Ectodermal cell (in vitro differentiated cells): ENCODE data around the gene LYRM4.

Source experiments
- H3K27ac ChIP-seq: 2 replicates; pipeline ENCODE4 v1.7.0; 2013; ENCODE audit warnings: mild to moderate bottlenecking, low read depth, low read length; ENCODE audit not compliant: insufficient read depth, poor library complexity, severe bottlenecking
- H3K27me3 ChIP-seq: 2 replicates; pipeline ENCODE4 v1.7.0; 2013; ENCODE audit warnings: mild to moderate bottlenecking, low read length; ENCODE audit not compliant: insufficient read depth, control insufficient read depth, poor library complexity, severe bottlenecking
- H3K36me3 ChIP-seq: one replicate; pipeline ENCODE4 v1.7.0; 2013; ENCODE audit warnings: low read length; ENCODE audit not compliant: control insufficient read depth, insufficient read depth
- H3K4me1 ChIP-seq: one replicate; pipeline ENCODE4 v1.7.0; 2013; ENCODE audit warnings: low read length; ENCODE audit not compliant: control insufficient read depth, insufficient read depth
- H3K4me3 ChIP-seq: 2 replicates; pipeline ENCODE4 v1.7.0; 2013; ENCODE audit warnings: low read depth, low read length, control low read depth; ENCODE audit not compliant: insufficient read depth
- H3K9me3 ChIP-seq: 2 replicates; pipeline ENCODE4 v1.7.0; 2013; ENCODE audit warnings: mild to moderate bottlenecking, low read length, moderate library complexity; ENCODE audit not compliant: control insufficient read depth
- WGBS, 2 experiments: methylation state at CpG; one replicate each; pipeline ENCODE4 v1.1.7; 2013; ENCODE audit warnings: missing lambda C conversion rate in 2 of 2; 5-methylcytosine and 5-hydroxymethylcytosine counted together

Gene LYRM4

GRCh38 chr6:5085648-5086293 lies 175.0 kb downstream of the LYRM4 start:
- Histone ChIP-seq H3K27me3 (peaks cover 56% of the 10 kb centered on the region), H3K27ac (no peak overlapping the region), H3K4me1 (peaks cover 7% of the 10 kb centered on the region), H3K9me3 (no peaks in the 10 kb centered on the region), H3K4me3 (peak overlapping the region; percentile 45), H3K36me3 (no peaks in the 10 kb centered on the region)
- WGBS, 2 experiments, result 3 to 4% methylated on average over 74 of the region's 74 CpGs

GRCh38 chr6:5084781-5085647 lies 175.7 kb downstream of the LYRM4 start, which contains the start of gene PPP1R3G:
Gene PPP1R3G, plus strand, starts transcription at chr6:5085341. Its CDS starts 145 bp downstream, at chr6:5085486.
- Histone ChIP-seq H3K27me3 (peaks cover 56% of the 10 kb centered on the region), H3K4me1 (peaks cover 7% of the 10 kb centered on the region), H3K27ac (no peak within 1 kb of the TSS), H3K4me3 (peak within 1 kb of the TSS; percentile 45), H3K9me3 (no peaks in the 10 kb centered on the region), H3K36me3 (no peaks in the 10 kb centered on the region)
- WGBS, 2 experiments, result 0 to 1% methylated on average over 83 of the region's 83 CpGs

GRCh38 chr6:5084360-5084780 lies 176.4 kb downstream of the LYRM4 start:
- no peaks in the 10 kb centered on the region for H3K36me3 ChIP-seq
- H3K4me3 ChIP-seq, result peak overlapping the region; percentile 45
- H3K27ac ChIP-seq, result no peak overlapping the region
- peaks cover 56% of the 10 kb centered on the region for H3K27me3 ChIP-seq
- WGBS, 2 experiments, result 2 to 3% methylated on average over 57 of the region's 57 CpGs
- H3K4me1 ChIP-seq, result peaks cover 7% of the 10 kb centered on the region
- H3K9me3 ChIP-seq, result no peaks in the 10 kb centered on the region

DNA sequence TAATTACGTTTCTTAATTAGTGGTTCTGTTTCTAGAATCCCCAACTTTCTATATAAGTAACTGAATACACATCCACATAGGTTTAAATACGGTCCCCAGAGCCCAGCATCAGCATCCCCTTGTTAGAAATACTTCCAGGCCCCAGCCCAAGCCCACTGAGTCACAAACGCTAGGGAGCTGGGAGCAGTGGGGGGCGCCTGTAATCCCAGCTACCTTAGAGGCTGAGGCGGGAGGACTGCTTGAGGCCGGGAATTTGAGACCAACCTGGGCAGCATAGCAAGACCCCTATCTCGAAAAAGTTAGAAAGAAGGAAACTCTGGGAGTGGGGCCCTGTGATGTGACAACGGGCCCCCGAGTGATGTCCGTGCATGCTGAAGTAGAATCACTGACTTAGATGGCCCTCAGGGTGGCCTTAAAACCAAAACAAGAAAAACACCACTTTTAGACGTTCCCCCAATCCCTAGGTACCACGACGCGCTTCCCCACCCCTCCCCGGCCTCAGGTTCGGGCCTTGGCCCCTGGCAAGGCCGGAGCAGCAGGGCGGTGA lies 176.9 kb downstream of the LYRM4 start:
- peaks cover 7% of the 10 kb centered on the region for H3K4me1 ChIP-seq
- H3K9me3 ChIP-seq, result no peaks in the 10 kb centered on the region
- no peaks in the 10 kb centered on the region for H3K36me3 ChIP-seq
- H3K27ac ChIP-seq, result no peak overlapping the region
- WGBS, 2 experiments, result 55 to 59% methylated on average over 18 of the region's 18 CpGs
- H3K4me3 ChIP-seq, result peak overlapping the region; percentile 45
- H3K27me3 ChIP-seq, result peaks cover 56% of the 10 kb centered on the region

DNA sequence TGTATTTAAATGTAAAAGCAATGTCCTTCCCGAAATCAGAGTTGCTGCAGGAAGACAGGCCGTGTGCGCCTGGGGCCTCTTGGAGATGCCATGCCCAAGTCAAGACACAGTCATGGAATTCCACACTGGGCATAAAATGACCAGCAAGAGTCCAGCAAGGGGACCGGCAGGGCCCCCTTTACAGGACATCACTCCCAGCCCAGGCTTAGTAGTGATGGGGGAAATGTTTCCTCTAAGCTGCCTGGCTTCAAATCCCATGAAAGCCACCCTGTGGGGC lies 177.5 kb downstream of the LYRM4 start:
- Histone ChIP-seq H3K27me3 (peaks cover 56% of the 10 kb centered on the region), H3K36me3 (no peaks in the 10 kb centered on the region)

GRCh38 chr6:5082487-5083306 lies 178.1 kb downstream of the LYRM4 start:
- Histone ChIP-seq H3K27ac (no peak overlapping the region), H3K27me3 (peaks cover 55% of the 10 kb centered on the region), H3K36me3 (no peaks in the 10 kb centered on the region), H3K4me1 (peaks cover 7% of the 10 kb centered on the region), H3K9me3 (no peaks in the 10 kb centered on the region), H3K4me3 (no peak overlapping the region)
- 73 to 83% methylated on average over 11 to 12 of the region's 12 CpGs for WGBS, 2 experiments

More for the DNA sequence above, 177.5 kb downstream of the LYRM4 start:
- Histone ChIP-seq H3K4me3 (no peak overlapping the region), H3K27ac (no peak overlapping the region), H3K4me1 (peaks cover 7% of the 10 kb centered on the region), H3K9me3 (no peaks in the 10 kb centered on the region)
- WGBS, 2 experiments, result 49 to 50% methylated on average over 4 of the region's 4 CpGs

DNA sequence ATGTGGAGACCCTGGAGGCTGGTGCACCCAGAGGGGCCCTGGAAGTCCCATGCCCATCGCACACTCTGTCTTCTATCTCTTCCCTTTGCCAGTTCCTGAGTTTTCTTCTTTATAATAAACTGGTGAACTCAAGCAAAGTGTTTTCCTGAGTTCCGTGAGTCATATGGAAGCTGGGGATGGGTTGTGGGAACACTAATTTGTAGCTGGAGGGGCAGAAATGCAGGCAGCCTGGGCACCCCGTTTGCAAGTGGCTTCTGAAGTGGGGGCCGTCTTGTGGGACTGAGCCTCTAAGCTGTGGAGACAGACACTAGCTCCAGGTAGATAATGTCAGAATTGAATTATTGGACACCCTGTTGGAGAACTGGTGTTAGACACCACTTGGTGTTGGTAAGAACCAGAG lies 178.8 kb downstream of the LYRM4 start:
- Histone ChIP-seq H3K27ac (no peak overlapping the region), H3K36me3 (no peaks in the 10 kb centered on the region), H3K27me3 (peaks cover 47% of the 10 kb centered on the region), H3K4me1 (peaks cover 7% of the 10 kb centered on the region), H3K9me3 (no peaks in the 10 kb centered on the region), H3K4me3 (no peak overlapping the region)
- WGBS, 2 experiments, result 83 to 85% methylated on average over 4 of the region's 4 CpGs

DNA sequence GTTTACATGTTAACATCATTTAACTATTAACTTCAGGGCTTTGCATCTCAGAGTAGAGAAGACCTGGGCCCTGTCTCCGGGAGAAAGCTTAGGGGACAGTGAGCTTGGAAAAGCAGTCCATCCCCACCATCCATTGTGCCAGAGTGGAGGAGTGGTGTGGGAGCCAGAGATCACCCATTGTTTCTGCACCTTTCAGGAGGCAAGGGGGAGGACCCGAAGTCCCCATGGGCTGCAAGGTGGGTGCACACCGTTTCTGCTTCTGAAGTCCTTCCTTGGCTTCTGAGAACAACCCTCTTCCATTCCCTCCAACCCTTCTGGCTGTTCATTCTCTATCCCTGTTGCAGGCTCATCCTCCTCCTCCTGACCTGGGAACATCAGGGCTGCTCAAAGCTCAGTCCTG lies 179.6 kb downstream of the LYRM4 start:
- Histone ChIP-seq H3K27me3 (peaks cover 39% of the 10 kb centered on the region), H3K9me3 (no peaks in the 10 kb centered on the region), H3K27ac (no peak overlapping the region), H3K36me3 (no peaks in the 10 kb centered on the region), H3K4me1 (peaks cover 7% of the 10 kb centered on the region), H3K4me3 (no peak overlapping the region)
- WGBS, 2 experiments, result 90 to 94% methylated on average over 3 of the region's 3 CpGs

DNA sequence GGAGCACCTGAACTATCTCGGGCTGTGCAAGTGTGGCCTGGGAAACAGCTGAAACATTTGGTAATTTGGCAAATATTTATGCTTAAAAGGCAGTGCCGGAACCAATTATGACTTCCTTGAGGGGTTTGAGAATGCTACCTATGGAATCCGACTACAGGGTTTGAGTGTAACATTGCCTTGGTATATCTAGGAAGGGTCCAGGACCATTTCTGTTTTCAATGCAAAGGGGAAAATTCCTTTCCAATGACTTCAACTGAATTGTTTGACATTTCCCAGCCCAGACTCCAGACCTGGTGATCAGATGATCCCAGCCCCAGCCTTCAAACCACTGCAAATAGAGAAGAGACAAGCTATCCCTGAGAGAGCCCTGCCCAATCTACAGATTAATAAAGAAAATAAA lies 180.2 kb downstream of the LYRM4 start:
- H3K36me3 ChIP-seq, result no peaks in the 10 kb centered on the region
- H3K9me3 ChIP-seq, result no peaks in the 10 kb centered on the region
- no peak overlapping the region for H3K4me3 ChIP-seq
- WGBS, 2 experiments, result 74 to 77% methylated on average over 3 of the region's 3 CpGs
- H3K27me3 ChIP-seq, result peaks cover 33% of the 10 kb centered on the region
- peaks cover 7% of the 10 kb centered on the region for H3K4me1 ChIP-seq
- no peak overlapping the region for H3K27ac ChIP-seq
